Central memory CD8-positive, alpha-beta T cell (primary cell): ENCODE measurements around the gene STUB1.
A peak's percentile ranks its signal among the peaks of the same experiment; 100 is the strongest.
"Not testable (repeated sequence)": the region's sequence is repeated elsewhere in the genome, so short reads cannot be mapped to it uniquely, and the experiment has no call there.

Experiments
- ATAC-seq: fragments of 150-1000 bp; cut with Tn5 transposase; replicated peaks from 2 replicates; pipeline ENCODE4 v1.10.0; 2022; ENCODE audit warnings: mild to moderate bottlenecking, moderate FRiP score, moderate number of reproducible peaks; ENCODE audit not compliant: poor library complexity, severe bottlenecking; ENCODE audit errors: extremely low read depth
- DNase-seq, 2 donors: peaks; one replicate each; pipeline ENCODE4 v3.0.0; 2021; ENCODE audit warnings: low spot score in 2 of 2
- H3K27ac Mint-ChIP-seq: one replicate; pipeline ENCODE4 v1.8.0; 2022; ENCODE audit warnings: low read depth, mild to moderate bottlenecking, moderate library complexity, mixed read lengths
- H3K27me3 Mint-ChIP-seq: one replicate; pipeline ENCODE4 v1.8.0; 2022; ENCODE audit warnings: mixed read lengths
- H3K36me3 Mint-ChIP-seq: one replicate; pipeline ENCODE4 v1.8.0; 2022; ENCODE audit warnings: mild to moderate bottlenecking, moderate library complexity, mixed read lengths; ENCODE audit not compliant: insufficient read depth
- H3K4me1 Mint-ChIP-seq: one replicate; pipeline ENCODE4 v1.8.0; 2022; ENCODE audit warnings: mixed read lengths
- H3K4me3 Mint-ChIP-seq: one replicate; pipeline ENCODE4 v1.8.0; 2022; ENCODE audit warnings: mild to moderate bottlenecking, moderate library complexity, mixed read lengths
- H3K9me3 Mint-ChIP-seq: one replicate; pipeline ENCODE4 v1.8.0; 2022; ENCODE audit warnings: mixed read lengths

The STUB1 gene

DNA sequence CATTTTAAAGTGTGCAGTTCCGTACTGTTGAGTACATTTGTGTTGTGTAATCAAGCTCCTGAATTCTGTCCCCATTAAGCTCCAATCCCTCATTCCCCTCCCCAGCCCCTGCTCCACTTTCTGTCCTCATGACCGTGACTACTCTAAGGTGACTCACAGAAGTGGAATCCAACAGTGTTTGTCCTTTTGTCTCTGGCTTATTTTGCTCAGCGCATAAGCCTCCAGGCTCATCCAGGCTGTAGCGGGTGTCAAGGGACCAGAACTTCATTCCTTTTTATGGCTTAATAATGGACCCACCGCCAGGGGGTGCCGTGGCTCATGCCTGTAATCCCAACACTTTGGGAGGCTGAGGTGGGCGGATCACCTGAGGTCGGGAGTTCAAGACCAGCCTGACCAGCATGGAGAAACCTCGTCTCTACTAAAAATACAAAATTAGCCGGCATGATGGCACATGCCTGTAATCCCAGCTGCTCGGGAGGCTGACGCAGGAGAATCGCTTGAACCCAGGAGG, 32.6 kb downstream of the STUB1 start:
- not testable (repeated sequence) for ATAC-seq, H3K4me3 Mint-ChIP-seq, H3K4me1 Mint-ChIP-seq, H3K27ac Mint-ChIP-seq, H3K9me3 Mint-ChIP-seq, DNase-seq, H3K36me3 Mint-ChIP-seq
- peaks cover 23% of the 10 kb centered on the region for H3K27me3 Mint-ChIP-seq

GRCh38 chr16:714079-714478, 33.9 kb downstream of the STUB1 start:
- H3K4me1 Mint-ChIP-seq = peaks cover 12% of the 10 kb centered on the region
- DNase-seq (no peak), ATAC-seq (no peak)

DNA sequence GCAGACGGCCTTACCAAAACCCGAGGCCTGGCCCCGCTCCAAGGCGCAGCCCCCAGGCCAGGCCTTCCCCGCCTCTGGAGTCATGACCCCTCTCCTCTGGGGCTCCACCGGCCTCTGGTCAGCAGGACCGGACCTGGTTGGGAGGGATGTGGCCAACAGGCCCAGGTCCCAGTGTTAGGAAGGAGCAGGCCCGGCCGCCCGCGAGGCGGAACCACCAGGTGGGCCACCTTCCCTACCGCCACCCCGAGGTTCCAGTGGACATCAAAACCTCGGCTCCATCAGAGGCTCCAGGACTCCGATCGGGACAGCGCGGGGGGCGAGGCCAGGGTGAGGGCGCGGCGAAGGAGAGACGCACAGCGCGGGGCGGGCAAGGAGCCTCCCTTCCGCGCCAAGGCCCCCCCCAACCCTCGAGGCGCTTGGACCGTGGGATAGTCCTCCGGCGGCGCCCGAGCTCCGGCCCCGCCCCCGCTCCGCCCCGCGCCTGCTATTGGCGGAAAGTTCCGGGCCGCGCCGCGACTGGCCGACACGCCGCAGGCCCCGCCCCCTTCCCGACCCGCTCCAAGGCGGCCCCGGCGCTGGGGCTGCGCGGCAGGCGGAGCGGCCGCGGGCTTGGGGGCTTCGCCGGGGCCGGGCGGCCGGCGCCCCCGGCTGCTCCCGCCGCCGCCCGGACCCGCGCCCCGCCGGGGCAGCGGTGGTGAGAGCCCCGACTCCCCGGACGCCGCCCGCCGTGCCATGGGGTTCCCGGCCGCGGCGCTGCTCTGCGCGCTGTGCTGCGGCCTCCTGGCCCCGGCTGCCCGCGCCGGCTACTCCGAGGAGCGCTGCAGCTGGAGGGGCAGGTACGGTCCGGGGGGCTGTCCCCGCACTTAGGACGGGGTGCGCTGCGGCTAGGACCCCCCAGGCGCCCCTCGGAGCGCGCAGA, 34.6 kb downstream of the STUB1 start, which contains the start of gene METRN:
METRN (plus strand) TSS at position 561 of the 919 bp plus-strand sequence; CDS start at position 733, 172 bp downstream.
- Mint-ChIP-seq H3K27ac (no peak within 1 kb of the TSS), H3K9me3 (no peaks in the 10 kb centered on the region), H3K36me3 (no peaks in the 10 kb centered on the region), H3K4me3 (peak within 1 kb of the TSS; percentile 71), H3K27me3 (peaks cover 3% of the 10 kb centered on the region), H3K4me1 (peaks cover 19% of the 10 kb centered on the region)
- ATAC-seq (peak; percentile 88), DNase-seq (peak; percentile 73 to 76)

More at GRCh38 chr16:714079-714478, 33.9 kb downstream of the STUB1 start:
- Mint-ChIP-seq H3K9me3 (no peaks in the 10 kb centered on the region), H3K36me3 (no peaks in the 10 kb centered on the region), H3K27ac (no peak overlapping the region), H3K4me3 (no peak overlapping the region), H3K27me3 (peaks cover 10% of the 10 kb centered on the region)

DNA sequence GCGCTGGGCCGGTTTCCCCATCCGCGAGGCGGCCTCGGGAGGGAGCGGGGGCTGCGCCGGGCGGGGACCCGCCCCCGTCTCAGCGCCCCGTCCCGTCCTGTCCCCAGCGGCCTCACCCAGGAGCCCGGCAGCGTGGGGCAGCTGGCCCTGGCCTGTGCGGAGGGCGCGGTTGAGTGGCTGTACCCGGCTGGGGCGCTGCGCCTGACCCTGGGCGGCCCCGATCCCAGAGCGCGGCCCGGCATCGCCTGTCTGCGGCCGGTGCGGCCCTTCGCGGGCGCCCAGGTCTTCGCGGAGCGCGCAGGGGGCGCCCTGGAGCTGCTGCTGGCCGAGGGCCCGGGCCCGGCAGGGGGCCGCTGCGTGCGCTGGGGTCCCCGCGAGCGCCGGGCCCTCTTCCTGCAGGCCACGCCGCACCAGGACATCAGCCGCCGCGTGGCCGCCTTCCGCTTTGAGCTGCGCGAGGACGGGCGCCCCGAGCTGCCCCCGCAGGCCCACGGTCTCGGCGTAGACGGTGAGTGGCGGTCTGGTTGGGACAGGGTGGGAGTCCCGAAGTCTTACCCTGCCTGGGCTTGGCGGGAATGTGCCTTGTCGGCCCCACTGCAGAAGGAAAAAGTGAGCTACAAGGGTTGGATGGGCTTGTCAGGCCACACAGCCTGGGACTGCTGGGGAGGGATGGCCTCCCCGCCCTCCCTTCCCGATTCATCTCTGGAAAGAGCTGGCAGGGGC, 35.4 kb downstream of the STUB1 start:
- no peaks in the 10 kb centered on the region for H3K27me3 Mint-ChIP-seq
- DNase-seq = no peak
- peaks cover 6% of the 10 kb centered on the region for H3K36me3 Mint-ChIP-seq
- peaks cover 27% of the 10 kb centered on the region for H3K4me1 Mint-ChIP-seq
- no peak overlapping the region for H3K27ac Mint-ChIP-seq
- no peaks in the 10 kb centered on the region for H3K9me3 Mint-ChIP-seq
- H3K4me3 Mint-ChIP-seq = peak overlapping the region; percentile 71
- peak; percentile 4 for ATAC-seq

DNA sequence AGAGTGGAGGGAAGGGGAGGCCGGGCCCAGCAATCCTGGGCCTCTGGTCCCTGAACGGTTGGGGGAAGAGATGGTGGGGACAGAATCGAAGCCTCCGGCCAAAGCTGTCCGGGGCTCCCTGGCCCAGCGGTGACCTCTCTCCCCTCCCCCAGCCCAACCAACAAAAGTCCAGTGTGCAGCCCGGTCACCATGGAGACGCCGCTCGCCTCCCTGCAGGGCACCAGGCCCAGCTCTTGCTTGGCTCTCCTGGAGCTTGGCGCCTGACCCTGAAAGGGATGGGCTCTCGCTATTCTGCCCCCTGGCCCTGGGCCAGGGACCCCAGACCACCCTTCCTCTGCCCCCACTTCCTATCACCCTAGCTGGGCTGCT, 36.0 kb downstream of the STUB1 start:
- Mint-ChIP-seq H3K4me3 (peak overlapping the region; percentile 71), H3K27ac (no peak overlapping the region), H3K4me1 (peaks cover 27% of the 10 kb centered on the region), H3K36me3 (peaks cover 6% of the 10 kb centered on the region), H3K9me3 (no peaks in the 10 kb centered on the region), H3K27me3 (no peaks in the 10 kb centered on the region)
- DNase-seq (no peak), ATAC-seq (no peak)

GRCh38 chr16:716768-717325, 36.6 kb downstream of the STUB1 start:
- H3K4me3 Mint-ChIP-seq = peak overlapping the region; percentile 71

DNA sequence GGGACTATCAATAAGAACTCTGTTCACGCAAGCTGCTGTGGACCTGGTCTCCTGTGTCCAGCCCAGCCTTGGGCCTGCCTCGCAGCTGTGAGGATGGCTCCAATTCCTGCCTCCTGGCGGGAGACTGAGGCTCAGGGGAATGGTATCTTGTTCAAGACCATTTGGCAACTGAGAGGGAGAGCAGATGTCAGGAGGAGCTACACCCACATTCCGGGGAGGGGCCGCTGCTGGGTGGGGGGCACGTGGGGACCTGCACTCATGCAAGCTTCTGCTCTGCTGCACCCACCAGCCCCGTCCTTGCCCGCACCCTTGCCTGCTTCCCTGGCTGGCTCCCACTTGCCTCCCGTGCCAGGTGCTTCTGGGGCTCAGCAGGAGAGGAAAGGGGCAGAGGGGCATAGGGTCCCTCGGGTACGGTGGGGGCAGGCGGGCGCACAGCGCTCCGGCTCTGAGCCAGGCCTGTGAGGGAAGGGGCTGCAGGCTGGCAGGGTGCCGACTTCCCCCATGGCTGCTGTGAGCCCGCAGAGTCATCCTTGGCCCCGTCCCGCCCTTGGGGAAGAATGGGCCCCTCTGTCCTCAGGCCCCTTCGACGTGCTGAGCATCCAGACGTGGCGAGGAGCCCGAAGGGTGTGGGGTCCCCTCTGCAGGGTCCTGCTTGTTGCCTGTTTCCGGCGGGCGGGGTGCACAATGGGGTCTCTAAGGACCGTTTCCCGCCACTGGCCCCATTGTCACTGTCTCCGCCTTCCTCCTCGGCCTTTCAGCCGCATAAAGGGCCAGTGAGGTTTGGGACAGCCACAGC, 37.4 kb downstream of the STUB1 start:
- no peaks in the 10 kb centered on the region for H3K9me3 Mint-ChIP-seq
- H3K27ac Mint-ChIP-seq = no peak overlapping the region

More at GRCh38 chr16:716768-717325, 36.6 kb downstream of the STUB1 start:
- Mint-ChIP-seq H3K27ac (no peak overlapping the region), H3K27me3 (no peaks in the 10 kb centered on the region), H3K9me3 (no peaks in the 10 kb centered on the region), H3K4me1 (peaks cover 29% of the 10 kb centered on the region), H3K36me3 (peaks cover 8% of the 10 kb centered on the region)
- ATAC-seq (no peak), DNase-seq (no peak)

GRCh38 chr16:718389-718788, 38.2 kb downstream of the STUB1 start:
- ATAC-seq = no peak
- H3K36me3 Mint-ChIP-seq = peaks cover 12% of the 10 kb centered on the region
- H3K27ac Mint-ChIP-seq = no peak overlapping the region
- peaks cover 32% of the 10 kb centered on the region for H3K4me1 Mint-ChIP-seq
- no peak overlapping the region for H3K4me3 Mint-ChIP-seq
- H3K27me3 Mint-ChIP-seq = no peaks in the 10 kb centered on the region
- no peaks in the 10 kb centered on the region for H3K9me3 Mint-ChIP-seq
- no peak for DNase-seq

More for the DNA sequence above, 37.4 kb downstream of the STUB1 start:
- no peak overlapping the region for H3K4me3 Mint-ChIP-seq
- H3K27me3 Mint-ChIP-seq = no peaks in the 10 kb centered on the region
- peaks cover 32% of the 10 kb centered on the region for H3K4me1 Mint-ChIP-seq
- ATAC-seq (no peak), DNase-seq (no peak)
- H3K36me3 Mint-ChIP-seq = peaks cover 12% of the 10 kb centered on the region

GRCh38 chr16:718922-719321, 38.7 kb downstream of the STUB1 start:
- Mint-ChIP-seq H3K4me3 (peak overlapping the region; percentile 82), H3K36me3 (peaks cover 12% of the 10 kb centered on the region), H3K27me3 (no peaks in the 10 kb centered on the region), H3K27ac (peak overlapping the region; percentile 52), H3K9me3 (no peaks in the 10 kb centered on the region), H3K4me1 (peaks cover 32% of the 10 kb centered on the region)
- no peak for DNase-seq
- ATAC-seq = no peak

DNA sequence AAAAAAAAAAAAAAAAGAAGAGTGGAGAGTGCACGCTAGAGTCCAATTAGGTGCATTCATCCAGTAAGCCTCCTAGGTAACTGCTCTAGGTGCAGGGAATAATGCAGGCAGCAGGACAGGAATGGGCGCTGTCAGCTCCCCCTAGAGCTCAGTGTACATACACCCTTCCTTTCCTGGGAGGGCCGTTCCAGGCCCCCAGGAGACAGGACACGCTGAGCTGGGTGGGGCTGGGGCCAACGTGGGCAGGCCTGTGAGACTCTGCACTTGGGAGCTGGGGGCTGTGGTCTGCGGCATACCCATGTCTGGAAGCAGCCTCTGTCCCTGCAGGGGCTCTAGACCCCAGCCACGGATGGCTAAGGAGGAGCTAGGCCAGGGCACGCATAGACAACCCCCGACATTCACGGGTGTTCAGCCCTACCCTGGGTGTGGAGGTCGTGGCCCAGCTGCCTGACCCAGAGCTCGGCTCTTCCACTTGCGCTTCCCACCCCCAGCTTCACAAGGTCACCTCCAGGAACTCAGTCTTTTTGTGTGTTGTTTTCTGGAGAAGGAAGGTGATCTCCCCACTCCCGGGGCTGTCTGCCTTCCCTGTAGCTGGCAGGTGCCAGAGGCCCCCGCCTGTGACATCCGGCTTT, 39.7 kb downstream of the STUB1 start:
- no peaks in the 10 kb centered on the region for H3K9me3 Mint-ChIP-seq
- H3K36me3 Mint-ChIP-seq = peaks cover 12% of the 10 kb centered on the region
- DNase-seq (no peak), ATAC-seq (peak; percentile 1)
- peak overlapping the region; percentile 82 for H3K4me3 Mint-ChIP-seq
- peaks cover 32% of the 10 kb centered on the region for H3K4me1 Mint-ChIP-seq
- H3K27ac Mint-ChIP-seq = peak overlapping the region; percentile 79
- no peaks in the 10 kb centered on the region for H3K27me3 Mint-ChIP-seq

DNA sequence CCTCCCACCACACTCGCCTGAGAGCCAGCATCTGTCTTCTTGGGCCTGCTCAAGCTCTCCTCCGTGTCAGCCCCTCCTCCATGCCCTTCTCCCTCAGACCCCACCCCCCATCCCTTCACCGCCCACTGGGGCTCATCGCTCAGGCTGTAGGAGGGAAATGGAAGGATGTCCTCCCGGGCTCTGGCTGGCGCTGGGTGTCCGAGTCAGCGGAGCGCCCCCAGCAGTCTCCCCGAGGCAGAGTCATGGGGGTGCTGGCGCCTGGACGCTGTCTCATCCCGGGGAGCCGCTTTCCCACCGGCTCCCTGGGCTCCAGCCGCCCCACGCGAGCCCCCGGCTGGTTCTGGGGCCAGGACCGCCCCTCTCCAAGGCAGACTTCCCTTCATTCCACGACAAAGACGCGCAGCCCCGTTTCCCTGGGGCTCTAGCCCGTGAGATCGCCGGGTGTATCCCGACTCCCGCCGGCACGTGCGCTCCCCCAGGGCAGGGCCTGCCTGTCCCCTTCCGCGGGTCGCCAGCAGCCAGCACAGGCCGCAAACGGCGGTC, 40.3 kb downstream of the STUB1 start:
- no peaks in the 10 kb centered on the region for H3K9me3 Mint-ChIP-seq
- peak; percentile 19 for ATAC-seq
- peaks cover 32% of the 10 kb centered on the region for H3K4me1 Mint-ChIP-seq
- peak overlapping the region; percentile 79 for H3K27ac Mint-ChIP-seq
- no peak for DNase-seq
- peak overlapping the region; percentile 82 for H3K4me3 Mint-ChIP-seq
- no peaks in the 10 kb centered on the region for H3K27me3 Mint-ChIP-seq
- peaks cover 12% of the 10 kb centered on the region for H3K36me3 Mint-ChIP-seq
